Esophagus muscularis mucosa (tissue), 4 donors: ENCODE results near the gene CATSPERD. TPM values are rescaled to one million over a fixed set of nuclear protein-coding genes. Genes with fewer than 3 reads are reported as not detected.

Experiments
- DNase-seq: peaks from one replicate; pipeline ENCODE4 v3.0.0-alpha.2; 2017; ENCODE audit errors: extremely low spot score
- H3K27ac ChIP-seq, 4 donors: fragments of 200-600 bp; sonication (generic); replicated peaks in 1 of 4; 1 replicate in 3 of 4; 2 replicates in 1 of 4; pipeline ENCODE4 v1.5.1; 2016 to 2019; ENCODE audit warnings: mild to moderate bottlenecking in 1 of 4
- H3K27me3 ChIP-seq, 4 donors: fragments of 200-600 bp; sonication (generic); one replicate each; pipeline versions ENCODE4 v1.5.1 to v1.6.0; 2016 to 2019
- H3K36me3 ChIP-seq, 4 donors: fragments of 200-600 bp; sonication (generic); one replicate each; pipeline ENCODE4 v1.5.1; 2016 to 2019
- H3K4me1 ChIP-seq, 4 donors: fragments of 200-600 bp; sonication (generic); one replicate each; pipeline ENCODE4 v1.5.1; 2016 to 2019
- H3K4me3 ChIP-seq, 4 donors: fragments of 200-600 bp; sonication (generic); 1 replicate in 2 of 4; 2 replicates in 2 of 4; pipeline ENCODE4 v1.5.1; 2016 to 2019; ENCODE audit warnings: mild to moderate bottlenecking in 4 of 4, moderate library complexity in 1 of 4
- H3K9me3 ChIP-seq, 4 donors: fragments of 200-600 bp; sonication (generic); 1 replicate in 3 of 4; 2 replicates in 1 of 4; pipeline ENCODE4 v1.5.1; 2016 to 2019
- EP300 ChIP-seq: sonication (generic); formaldehyde crosslinking; IDR thresholded peaks from one replicate; pipeline ENCODE4 v1.6.1; 2017; ENCODE audit warnings: antibody characterized with exemption
- POLR2A ChIP-seq: fragments of 450-650 bp; IDR thresholded peaks from one replicate; pipeline ENCODE4 v1.6.1; 2017; ENCODE audit warnings: antibody characterized with exemption, moderate library complexity, mild to moderate bottlenecking, low read depth
- POLR2AphosphoS5 ChIP-seq, 2 donors: sonication (generic); formaldehyde crosslinking; IDR thresholded peaks; one replicate each; pipeline ENCODE4 v1.6.1; 2017; ENCODE audit warnings: antibody characterized with exemption in 2 of 2
- WGBS: methylation state at CpG from one replicate; pipeline ENCODE4 v1.1.5; 2018; 5-methylcytosine and 5-hydroxymethylcytosine counted together
- intact Hi-C: fragments of 100-400 bp; cut with DNase I; formaldehyde crosslinking; loops from one replicate; pipeline ENCODE4 v1.15.1; 2023
- total RNA-seq, 4 donors: library from RNA; depleted of rRNA; stranded (reverse); fragments of >200 nt; gene quantifications; one replicate each; pipeline versions ENCODE4 v1.1.0 to v1.2.1, GENCODE V29; 2016
- TF ChIP-seq, protein P1 (sequence below), 3 experiments: fragments of 200-600 bp in 2 of 3; fragments of 450-650 bp in 1 of 3; sonication (generic) in 2 of 3; IDR thresholded peaks; one replicate each; pipeline ENCODE4 v1.5.1; 2017 to 2019; ENCODE audit warnings: antibody characterized with exemption in 3 of 3, mild to moderate bottlenecking in 2 of 3, moderate library complexity in 1 of 3

The CATSPERD gene
- total RNA-seq, 4 donors from 2014 or later: 0.19 TPM; not detected in 3

DNA sequence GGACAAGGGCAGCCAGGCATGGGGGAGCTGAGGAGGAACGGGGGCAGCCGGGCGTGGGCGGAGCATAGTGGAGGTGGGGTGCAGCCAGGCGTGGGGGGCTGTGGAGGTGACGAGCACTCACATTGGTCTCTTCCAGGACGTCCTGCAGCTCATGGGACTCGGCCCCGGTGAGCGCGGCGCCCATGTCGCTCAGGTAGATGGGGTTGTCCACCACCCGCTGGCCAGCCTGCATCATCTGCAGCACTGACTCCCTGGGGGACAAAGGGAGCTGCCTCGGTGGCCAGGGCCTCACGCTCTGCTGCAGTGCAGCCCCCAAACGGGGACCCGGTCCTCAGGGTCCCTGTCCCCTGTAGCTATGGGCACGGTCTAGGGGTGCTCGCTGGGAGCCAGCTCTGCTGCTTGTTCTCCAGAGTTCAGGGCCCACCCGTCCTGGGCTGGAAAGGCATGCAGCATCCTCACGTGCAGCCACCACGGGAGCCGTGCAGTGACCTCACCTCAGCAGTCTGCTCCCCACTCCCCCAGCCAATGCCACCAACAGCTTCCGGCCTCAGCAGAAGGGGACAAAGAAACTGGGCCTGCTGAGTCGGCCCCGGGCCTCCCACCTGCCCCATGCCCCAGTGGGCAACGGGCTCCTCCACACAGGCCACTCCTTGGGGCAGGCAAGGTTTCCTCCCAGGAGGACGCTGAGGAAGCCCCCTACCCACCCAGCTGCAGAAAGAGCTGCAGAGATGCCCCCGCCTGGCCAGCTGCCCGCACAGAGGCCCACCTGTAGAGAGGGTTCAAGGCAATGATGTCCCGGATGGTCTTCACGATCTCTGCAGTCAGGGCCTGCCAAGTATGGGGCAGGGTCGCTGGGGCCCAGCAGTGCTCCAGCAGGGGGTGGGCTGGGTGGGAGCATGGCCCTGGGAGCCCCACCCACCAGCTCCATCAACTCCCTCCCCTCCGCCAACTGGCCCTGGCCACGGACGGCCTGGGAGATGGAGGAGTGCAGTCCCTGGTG lies 12.6 kb upstream of the CATSPERD start:
- TF ChIP-seq POLR2AphosphoS5 (IDR thresholded peaks at IDR 0.05) (no peak), EP300 (no peak), POLR2A (no peak)
- TF ChIP-seq, protein P1, sequence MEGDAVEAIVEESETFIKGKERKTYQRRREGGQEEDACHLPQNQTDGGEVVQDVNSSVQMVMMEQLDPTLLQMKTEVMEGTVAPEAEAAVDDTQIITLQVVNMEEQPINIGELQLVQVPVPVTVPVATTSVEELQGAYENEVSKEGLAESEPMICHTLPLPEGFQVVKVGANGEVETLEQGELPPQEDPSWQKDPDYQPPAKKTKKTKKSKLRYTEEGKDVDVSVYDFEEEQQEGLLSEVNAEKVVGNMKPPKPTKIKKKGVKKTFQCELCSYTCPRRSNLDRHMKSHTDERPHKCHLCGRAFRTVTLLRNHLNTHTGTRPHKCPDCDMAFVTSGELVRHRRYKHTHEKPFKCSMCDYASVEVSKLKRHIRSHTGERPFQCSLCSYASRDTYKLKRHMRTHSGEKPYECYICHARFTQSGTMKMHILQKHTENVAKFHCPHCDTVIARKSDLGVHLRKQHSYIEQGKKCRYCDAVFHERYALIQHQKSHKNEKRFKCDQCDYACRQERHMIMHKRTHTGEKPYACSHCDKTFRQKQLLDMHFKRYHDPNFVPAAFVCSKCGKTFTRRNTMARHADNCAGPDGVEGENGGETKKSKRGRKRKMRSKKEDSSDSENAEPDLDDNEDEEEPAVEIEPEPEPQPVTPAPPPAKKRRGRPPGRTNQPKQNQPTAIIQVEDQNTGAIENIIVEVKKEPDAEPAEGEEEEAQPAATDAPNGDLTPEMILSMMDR (IDR thresholded peaks at IDR 0.05): no peak
- H3K36me3 ChIP-seq: peaks cover 55 to 99% (median 95%) of the 10 kb centered on the region in 4 donors
- WGBS: 88% methylated on average over 26 of the region's 37 CpGs
- H3K4me3 ChIP-seq: no peak overlapping the region
- no peaks in the 10 kb centered on the region for H3K27me3 ChIP-seq
- no peaks in the 10 kb centered on the region for H3K9me3 ChIP-seq
- H3K27ac ChIP-seq: no peak overlapping the region
- intact Hi-C loops: no loop called here
- no peak for DNase-seq
- no peaks in the 10 kb centered on the region for H3K4me1 ChIP-seq

DNA sequence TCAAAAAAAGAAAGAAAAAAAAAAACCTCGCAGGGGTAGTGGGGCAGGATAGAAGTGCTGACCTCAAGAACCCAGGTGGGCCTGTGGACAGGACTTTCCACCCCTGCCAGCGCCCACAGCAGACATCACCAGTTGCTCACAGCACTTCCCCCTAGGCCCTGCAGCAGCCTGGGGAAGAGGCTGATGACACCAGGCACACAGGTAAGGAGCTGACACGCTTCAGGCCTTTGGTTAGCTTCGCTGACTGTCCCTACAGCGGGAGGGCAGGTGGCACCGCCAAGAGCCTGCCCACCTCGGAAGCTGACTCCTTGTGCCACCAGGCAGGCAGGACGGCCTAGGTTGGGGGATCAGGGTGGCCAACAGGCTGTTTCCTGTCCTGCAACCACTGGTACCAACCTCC lies 9.4 kb upstream of the CATSPERD start:
- TF ChIP-seq, protein P1 (IDR thresholded peaks at IDR 0.05): no peak
- no peak for TF ChIP-seq POLR2AphosphoS5 (IDR thresholded peaks at IDR 0.05)
- no peak for TF ChIP-seq POLR2A
- no peak for TF ChIP-seq EP300
- no peak overlapping the region for H3K4me3 ChIP-seq
- H3K4me1 ChIP-seq: no peaks in the 10 kb centered on the region
- no peak for DNase-seq
- peaks cover 51 to 84% (median 80%) of the 10 kb centered on the region in 4 donors for H3K36me3 ChIP-seq
- no peaks in the 10 kb centered on the region for H3K27me3 ChIP-seq
- H3K27ac ChIP-seq: no peak overlapping the region
- 87% methylated on average over 3 of the region's 8 CpGs for WGBS
- intact Hi-C loops: no loop called here
- no peaks in the 10 kb centered on the region for H3K9me3 ChIP-seq

DNA sequence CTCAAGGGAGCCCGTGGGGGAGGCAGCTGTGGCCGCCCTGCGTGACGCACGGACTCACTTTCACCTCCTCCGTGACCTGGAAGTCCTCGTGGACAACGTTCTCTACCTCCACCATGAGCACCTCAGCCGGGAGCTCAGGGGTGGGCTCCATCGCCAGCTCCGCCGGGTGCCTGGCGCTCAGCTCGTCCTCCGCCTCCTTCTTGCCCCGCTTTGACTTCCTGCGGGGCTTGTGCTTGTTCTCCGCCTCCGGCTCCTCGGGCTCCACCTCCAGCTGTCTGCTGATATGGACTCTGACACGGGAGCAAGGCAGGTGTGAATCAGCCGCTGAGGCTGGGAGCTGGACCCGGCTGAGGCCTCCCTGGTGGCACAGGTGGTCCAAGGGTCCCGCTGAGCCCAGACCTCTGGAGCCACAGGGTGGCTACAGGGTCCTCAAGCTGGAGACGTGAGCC lies 8.7 kb upstream of the CATSPERD start:
- Histone ChIP-seq H3K9me3 (no peaks in the 10 kb centered on the region), H3K4me3 (no peak overlapping the region), H3K4me1 (peaks cover 0 to 5% (median under 1%) of the 10 kb centered on the region in 4 donors), H3K27me3 (no peaks in the 10 kb centered on the region), H3K27ac (no peak overlapping the region), H3K36me3 (peaks cover 51 to 77% (median 73%) of the 10 kb centered on the region in 4 donors)
- TF ChIP-seq POLR2A: no peak
- TF ChIP-seq, protein P1 (IDR thresholded peaks at IDR 0.05): no peak
- no peak for TF ChIP-seq POLR2AphosphoS5 (IDR thresholded peaks at IDR 0.05)
- no peak for TF ChIP-seq EP300
- no peak for DNase-seq
- intact Hi-C loops: no loop called here
- 92% methylated on average over 24 of the region's 25 CpGs for WGBS

DNA sequence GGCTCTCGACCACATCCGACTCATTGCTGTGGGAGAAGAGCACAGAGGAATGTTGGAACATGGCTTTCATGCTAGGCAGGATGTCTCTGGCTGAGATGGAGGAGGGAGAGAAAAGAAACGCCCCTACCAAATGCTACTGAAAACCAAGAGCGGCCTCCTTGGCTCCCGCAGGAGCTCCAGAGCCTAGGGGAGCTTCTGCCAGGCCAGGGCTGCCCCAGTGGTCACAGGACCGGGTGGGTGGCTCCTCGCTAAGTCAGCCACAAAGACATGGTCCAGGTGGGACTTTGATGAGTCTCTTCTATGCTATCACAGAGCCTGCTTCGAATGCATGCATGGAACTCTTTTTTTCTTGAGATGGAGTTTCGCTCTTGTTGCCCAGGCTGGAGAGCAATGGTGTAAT lies 7.2 kb upstream of the CATSPERD start:
- Histone ChIP-seq H3K36me3 (peaks cover 40 to 71% (median 62%) of the 10 kb centered on the region in 4 donors), H3K27me3 (no peaks in the 10 kb centered on the region), H3K4me3 (no peak overlapping the region), H3K4me1 (peaks cover 10 to 20% (median 13%) of the 10 kb centered on the region in 4 donors), H3K9me3 (no peaks in the 10 kb centered on the region), H3K27ac (no peak overlapping the region)
- WGBS: 98% methylated on average over 8 of the region's 9 CpGs
- intact Hi-C loops: no loop called here
- DNase-seq: no peak
- TF ChIP-seq POLR2AphosphoS5 (IDR thresholded peaks at IDR 0.05): no peak
- TF ChIP-seq EP300: no peak
- TF ChIP-seq POLR2A: no peak
- TF ChIP-seq, protein P1 (IDR thresholded peaks at IDR 0.05): no peak
